ENCODE data around the gene DERA. TPM values are rescaled to one million over a fixed set of nuclear protein-coding genes. Genes with fewer than 3 reads are reported as not detected.

The DERA gene
- total RNA-seq, 4 donors from 2014 or later: 30.9 to 40.6 (median 34.9) TPM

DNA sequence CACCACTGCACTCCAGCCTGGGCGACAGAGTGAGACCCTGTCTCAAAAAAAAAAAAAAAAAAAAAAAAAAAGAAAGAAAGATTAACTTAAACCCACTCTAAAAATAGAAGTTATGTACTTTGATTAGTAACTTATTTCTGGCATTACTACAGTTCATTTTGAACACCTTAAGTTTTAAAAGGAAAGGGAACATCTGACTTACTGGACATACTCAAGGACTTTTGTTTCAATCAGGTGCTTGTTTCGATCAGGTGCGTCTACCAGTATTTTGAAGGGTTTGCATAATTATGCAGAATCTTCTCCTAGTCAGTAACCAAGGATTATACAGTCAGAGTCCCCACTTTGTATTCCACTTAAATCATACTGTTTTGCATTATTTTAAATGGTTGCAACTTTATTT is 105.6 kb downstream of the DERA start:
- Histone ChIP-seq H3K36me3 (peaks cover 0 to 56% (median 0%) of the 10 kb centered on the region in 3 donors), H3K9me3 (peaks cover 0 to 14% (median 0%) of the 10 kb centered on the region in 4 donors), H3K27ac (no peak overlapping the region), H3K4me1 (peaks cover 0 to 8% (median 0%) of the 10 kb centered on the region in 4 donors), H3K27me3 (no peaks in the 10 kb centered on the region), H3K4me3 (no peak overlapping the region)
- 90 to 95% methylated on average over 3 of the region's 3 CpGs for WGBS, 2 donors
- TF ChIP-seq CTCF (IDR thresholded peaks at IDR 0.05) (no peak), EP300 (IDR thresholded peaks at IDR 0.05) (no peak), POLR2A (IDR thresholded peaks at IDR 0.05) (no peak)
- no peak for DNase-seq (ENCODE audit: low spot score in 2 of 2)

DNA sequence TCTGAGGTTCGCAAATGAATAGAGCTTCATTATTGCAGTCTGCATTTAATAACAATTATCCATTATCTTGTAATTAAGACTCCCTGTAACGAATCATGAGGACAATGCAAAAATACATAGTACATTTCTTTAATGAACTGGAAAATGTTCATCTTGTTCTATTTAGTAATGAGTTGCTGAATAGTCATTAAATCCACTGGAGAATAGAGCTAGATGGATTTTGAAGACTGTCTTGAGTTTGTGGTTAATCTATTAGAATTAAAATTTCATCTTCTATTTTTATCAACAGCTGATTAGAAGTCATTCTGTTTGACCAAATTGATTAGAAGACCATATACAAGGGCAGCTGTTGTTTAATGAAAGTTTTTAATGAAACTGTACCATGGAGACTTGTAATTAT is 107.2 kb downstream of the DERA start:
- no peaks in the 10 kb centered on the region for H3K27me3 ChIP-seq
- H3K4me3 ChIP-seq: no peak overlapping the region
- no peak for DNase-seq (ENCODE audit: low spot score in 2 of 2)
- no peaks in the 10 kb centered on the region for H3K4me1 ChIP-seq
- H3K36me3 ChIP-seq: peaks cover 0 to 64% (median 0%) of the 10 kb centered on the region in 3 donors
- TF ChIP-seq POLR2A (IDR thresholded peaks at IDR 0.05) (no peak), CTCF (IDR thresholded peaks at IDR 0.05) (no peak), EP300 (IDR thresholded peaks at IDR 0.05) (no peak)
- H3K27ac ChIP-seq: no peak overlapping the region
- 92 to 94% methylated on average over 2 of the region's 2 CpGs for WGBS, 2 donors
- H3K9me3 ChIP-seq: peaks cover 0 to 17% (median 0%) of the 10 kb centered on the region in 4 donors

DNA sequence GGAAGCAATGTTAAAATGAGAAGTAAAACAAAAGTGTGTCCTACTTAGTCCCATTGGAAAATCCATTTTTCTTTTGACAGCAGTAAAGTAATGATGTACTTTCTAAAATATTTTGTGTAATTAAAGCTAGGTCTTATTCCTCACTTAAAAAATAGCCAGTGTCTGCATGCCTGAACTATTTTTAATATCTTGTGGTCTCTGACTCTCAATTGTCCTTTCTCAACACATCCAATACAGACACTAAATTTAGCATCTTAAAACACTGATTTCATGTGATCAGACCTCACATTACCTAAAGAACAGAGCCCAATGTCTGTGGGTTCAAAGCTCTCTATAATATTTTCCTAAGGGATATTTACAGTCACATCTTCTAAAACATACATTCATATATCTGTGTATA is 108.0 kb downstream of the DERA start:
- H3K27ac ChIP-seq: no peak overlapping the region
- H3K4me1 ChIP-seq: no peaks in the 10 kb centered on the region
- H3K4me3 ChIP-seq: no peak overlapping the region
- peaks cover 0 to 56% (median 0%) of the 10 kb centered on the region in 3 donors for H3K36me3 ChIP-seq
- DNase-seq (ENCODE audit: low spot score in 2 of 2): no peak
- H3K9me3 ChIP-seq: peaks cover 0 to 17% (median 0%) of the 10 kb centered on the region in 4 donors
- no peaks in the 10 kb centered on the region for H3K27me3 ChIP-seq
- no peak for TF ChIP-seq EP300 (IDR thresholded peaks at IDR 0.05)
- TF ChIP-seq POLR2A (IDR thresholded peaks at IDR 0.05): no peak
- no peak for TF ChIP-seq CTCF (IDR thresholded peaks at IDR 0.05)

GRCh38 chr12:16020031-16020430 is 108.9 kb downstream of the DERA start:
- Histone ChIP-seq H3K27me3 (no peaks in the 10 kb centered on the region), H3K4me1 (no peaks in the 10 kb centered on the region), H3K27ac (no peak overlapping the region), H3K4me3 (no peak overlapping the region), H3K36me3 (peaks cover 0 to 47% (median 0%) of the 10 kb centered on the region in 3 donors), H3K9me3 (peaks cover 0 to 11% (median 0%) of the 10 kb centered on the region in 4 donors)
- 95 to 100% methylated on average over 2 of the region's 2 CpGs for WGBS, 2 donors
- TF ChIP-seq EP300 (IDR thresholded peaks at IDR 0.05) (no peak), CTCF (IDR thresholded peaks at IDR 0.05) (no peak), POLR2A (IDR thresholded peaks at IDR 0.05) (no peak)
- no peak for DNase-seq (ENCODE audit: low spot score in 2 of 2)

DNA sequence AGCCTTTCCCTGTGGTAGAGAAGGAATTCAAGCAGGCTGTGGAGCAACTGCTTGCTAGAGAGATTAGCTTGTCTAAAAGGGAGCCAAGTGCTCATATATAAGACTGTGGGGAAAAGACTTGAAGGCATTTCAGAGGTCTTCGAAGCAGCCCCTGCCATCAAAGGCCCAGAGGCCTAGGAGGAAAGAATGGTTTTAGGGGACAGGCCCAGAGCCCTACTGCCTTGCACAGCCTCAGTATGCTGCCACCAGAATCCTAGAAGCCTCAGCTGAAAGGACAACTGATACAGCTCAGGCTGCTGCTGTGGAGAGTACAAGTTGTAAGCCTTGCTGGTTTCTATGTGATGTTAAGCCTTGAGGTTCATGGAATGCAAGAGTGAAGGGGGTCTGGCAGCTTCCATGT is 109.9 kb downstream of the DERA start:
- TF ChIP-seq EP300 (IDR thresholded peaks at IDR 0.05): no peak
- TF ChIP-seq POLR2A (IDR thresholded peaks at IDR 0.05): no peak
- no peak for TF ChIP-seq CTCF (IDR thresholded peaks at IDR 0.05)
- peaks cover 0 to 38% (median 0%) of the 10 kb centered on the region in 3 donors for H3K36me3 ChIP-seq
- WGBS, 2 donors: 93 to 100% methylated on average over 1 of the region's 1 CpG
- no peak overlapping the region for H3K27ac ChIP-seq
- peaks cover 0 to 11% (median 0%) of the 10 kb centered on the region in 4 donors for H3K9me3 ChIP-seq
- H3K4me1 ChIP-seq: no peaks in the 10 kb centered on the region
- H3K27me3 ChIP-seq: no peaks in the 10 kb centered on the region
- H3K4me3 ChIP-seq: no peak overlapping the region
- no peak for DNase-seq (ENCODE audit: low spot score in 2 of 2)

Data from tibial nerve (tissue), 4 donors.